Vagina (tissue), 2 donors: Measurements from ENCODE around the gene KRTAP10-7. TPM values are rescaled to one million over a fixed set of nuclear protein-coding genes. Genes with fewer than 3 reads are reported as not detected.
A peak's percentile ranks its signal among the peaks of the same experiment; 100 is the strongest.

Experiments
- DNase-seq, 2 donors: peaks; one replicate each; pipeline ENCODE4 v3.0.0-alpha.2; 2017; ENCODE audit errors: extremely low spot score in 2 of 2
- H3K27ac ChIP-seq: fragments of 200-600 bp; sonication (generic); one replicate; pipeline ENCODE4 v1.5.1; 2019
- H3K27me3 ChIP-seq: fragments of 200-600 bp; sonication (generic); one replicate; pipeline ENCODE4 v1.5.1; 2019
- H3K36me3 ChIP-seq, 2 donors: fragments of 200-600 bp; sonication (generic); one replicate each; pipeline ENCODE4 v1.5.1; 2017 to 2019
- H3K4me1 ChIP-seq: fragments of 200-600 bp; sonication (generic); one replicate; pipeline ENCODE4 v1.5.1; 2019
- H3K4me3 ChIP-seq, 2 donors: fragments of 200-600 bp; sonication (generic); 1 replicate in 1 of 2; 2 replicates in 1 of 2; pipeline ENCODE4 v1.5.1; 2016 to 2019
- H3K9me3 ChIP-seq: fragments of 200-600 bp; sonication (generic); one replicate; pipeline ENCODE4 v1.5.1; 2019
- POLR2A ChIP-seq, 2 donors: fragments of 450-650 bp; IDR thresholded peaks; one replicate each; pipeline ENCODE4 v1.6.1; 2017; ENCODE audit warnings: antibody characterized with exemption in 2 of 2, mild to moderate bottlenecking in 2 of 2, moderate library complexity in 2 of 2
- POLR2AphosphoS5 ChIP-seq, 2 donors: sonication (generic); formaldehyde crosslinking; IDR thresholded peaks; one replicate each; pipeline ENCODE4 v1.9.0; 2017; ENCODE audit warnings: antibody characterized with exemption in 2 of 2, mild to moderate bottlenecking in 2 of 2, low read depth in 1 of 2; ENCODE audit not compliant: insufficient read depth in 1 of 2
- intact Hi-C: fragments of 100-400 bp; cut with DNase I; formaldehyde crosslinking; loops from one replicate; pipeline ENCODE4 v1.15.1; 2023
- total RNA-seq: library from RNA; depleted of rRNA; stranded (reverse); fragments of >200 nt; gene quantifications from one replicate; pipeline ENCODE4 v1.2.3, GENCODE V29; 2016
- TF ChIP-seq, protein P1 (sequence below), 3 experiments: fragments of 450-650 bp in 2 of 3; fragments of 200-600 bp in 1 of 3; sonication (generic) in 1 of 3; IDR thresholded peaks; one replicate each; pipeline ENCODE4 v1.5.1; 2017 to 2019; ENCODE audit warnings: antibody characterized with exemption in 3 of 3, mild to moderate bottlenecking in 2 of 3, moderate library complexity in 2 of 3

Gene KRTAP10-7
- total RNA-seq, 1 donor from 2014 or later, result not detected

DNA sequence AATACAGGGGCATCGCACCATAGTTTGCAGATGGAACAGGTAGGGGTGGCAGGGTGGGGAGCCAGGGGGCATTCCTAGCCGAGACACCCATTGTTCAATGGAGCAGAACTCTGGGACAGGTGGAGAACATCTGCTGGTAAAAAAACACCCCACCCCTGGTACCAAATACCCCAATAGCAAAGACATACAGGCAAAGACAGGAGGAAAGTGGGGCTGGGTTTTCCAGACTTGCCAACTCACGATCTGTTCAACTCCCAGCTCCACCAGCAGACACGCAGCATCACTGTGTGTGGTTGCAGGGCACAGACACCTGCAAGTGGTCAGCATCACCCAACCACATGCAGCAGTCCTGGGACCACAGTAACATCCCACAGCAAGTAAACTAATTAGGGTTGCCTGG lies 11.2 kb downstream of the KRTAP10-7 start:
- intact Hi-C loops, result no loop called here
- Histone ChIP-seq H3K27ac (no peak overlapping the region), H3K4me3 (no peak overlapping the region), H3K9me3 (peaks cover 5% of the 10 kb centered on the region), H3K4me1 (no peaks in the 10 kb centered on the region), H3K36me3 (no peaks in the 10 kb centered on the region), H3K27me3 (no peaks in the 10 kb centered on the region)
- TF ChIP-seq, protein P1, sequence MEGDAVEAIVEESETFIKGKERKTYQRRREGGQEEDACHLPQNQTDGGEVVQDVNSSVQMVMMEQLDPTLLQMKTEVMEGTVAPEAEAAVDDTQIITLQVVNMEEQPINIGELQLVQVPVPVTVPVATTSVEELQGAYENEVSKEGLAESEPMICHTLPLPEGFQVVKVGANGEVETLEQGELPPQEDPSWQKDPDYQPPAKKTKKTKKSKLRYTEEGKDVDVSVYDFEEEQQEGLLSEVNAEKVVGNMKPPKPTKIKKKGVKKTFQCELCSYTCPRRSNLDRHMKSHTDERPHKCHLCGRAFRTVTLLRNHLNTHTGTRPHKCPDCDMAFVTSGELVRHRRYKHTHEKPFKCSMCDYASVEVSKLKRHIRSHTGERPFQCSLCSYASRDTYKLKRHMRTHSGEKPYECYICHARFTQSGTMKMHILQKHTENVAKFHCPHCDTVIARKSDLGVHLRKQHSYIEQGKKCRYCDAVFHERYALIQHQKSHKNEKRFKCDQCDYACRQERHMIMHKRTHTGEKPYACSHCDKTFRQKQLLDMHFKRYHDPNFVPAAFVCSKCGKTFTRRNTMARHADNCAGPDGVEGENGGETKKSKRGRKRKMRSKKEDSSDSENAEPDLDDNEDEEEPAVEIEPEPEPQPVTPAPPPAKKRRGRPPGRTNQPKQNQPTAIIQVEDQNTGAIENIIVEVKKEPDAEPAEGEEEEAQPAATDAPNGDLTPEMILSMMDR (IDR thresholded peaks at IDR 0.05), result no peak
- no peak for TF ChIP-seq POLR2A (IDR thresholded peaks at IDR 0.05)
- TF ChIP-seq POLR2AphosphoS5 (IDR thresholded peaks at IDR 0.05; ENCODE audit: insufficient read depth in 1 of 2, low read depth in 1 of 2), result no peak
- peak in 1 of 2 donors; percentile 58 for DNase-seq

DNA sequence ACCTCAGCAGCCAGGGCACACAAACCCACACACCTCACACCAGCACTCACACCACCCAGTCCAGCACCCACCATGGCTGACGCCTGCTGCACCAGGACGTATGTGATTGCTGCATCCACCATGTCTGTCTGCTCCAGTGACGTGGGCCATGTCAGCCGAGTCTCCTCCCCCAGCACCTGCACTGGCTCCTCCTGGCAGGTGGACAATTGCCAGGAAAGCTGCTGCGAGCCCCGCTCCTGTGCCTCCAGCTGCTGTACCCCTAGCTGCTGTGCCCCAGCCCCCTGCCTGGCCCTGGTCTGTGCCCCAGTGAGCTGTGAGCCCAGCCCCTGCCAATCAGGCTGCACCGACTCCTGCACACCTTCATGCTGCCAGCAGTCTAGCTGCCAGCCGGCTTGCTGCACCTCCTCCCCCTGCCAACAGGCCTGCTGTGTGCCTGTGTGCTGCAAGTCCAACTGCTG lies 11.7 kb downstream of the KRTAP10-7 start, which contains the start of gene KRTAP10-8:
TSS of gene KRTAP10-8 (plus strand) at position 51 of the 458 bp plus-strand sequence. CDS start at position 73, 22 bp downstream.
- intact Hi-C loops, result no loop called here
- no peaks in the 10 kb centered on the region for H3K36me3 ChIP-seq
- H3K27me3 ChIP-seq, result no peaks in the 10 kb centered on the region
- TF ChIP-seq POLR2A (IDR thresholded peaks at IDR 0.05) (no peak), POLR2AphosphoS5 (IDR thresholded peaks at IDR 0.05; ENCODE audit: insufficient read depth in 1 of 2, low read depth in 1 of 2) (no peak)
- TF ChIP-seq, protein P1 (IDR thresholded peaks at IDR 0.05), result no peak
- H3K4me1 ChIP-seq, result no peaks in the 10 kb centered on the region
- H3K4me3 ChIP-seq, result no peak within 1 kb of the TSS
- DNase-seq, result peak in 1 of 2 donors; percentile 74
- peaks cover 5% of the 10 kb centered on the region for H3K9me3 ChIP-seq
- H3K27ac ChIP-seq, result no peak within 1 kb of the TSS

DNA sequence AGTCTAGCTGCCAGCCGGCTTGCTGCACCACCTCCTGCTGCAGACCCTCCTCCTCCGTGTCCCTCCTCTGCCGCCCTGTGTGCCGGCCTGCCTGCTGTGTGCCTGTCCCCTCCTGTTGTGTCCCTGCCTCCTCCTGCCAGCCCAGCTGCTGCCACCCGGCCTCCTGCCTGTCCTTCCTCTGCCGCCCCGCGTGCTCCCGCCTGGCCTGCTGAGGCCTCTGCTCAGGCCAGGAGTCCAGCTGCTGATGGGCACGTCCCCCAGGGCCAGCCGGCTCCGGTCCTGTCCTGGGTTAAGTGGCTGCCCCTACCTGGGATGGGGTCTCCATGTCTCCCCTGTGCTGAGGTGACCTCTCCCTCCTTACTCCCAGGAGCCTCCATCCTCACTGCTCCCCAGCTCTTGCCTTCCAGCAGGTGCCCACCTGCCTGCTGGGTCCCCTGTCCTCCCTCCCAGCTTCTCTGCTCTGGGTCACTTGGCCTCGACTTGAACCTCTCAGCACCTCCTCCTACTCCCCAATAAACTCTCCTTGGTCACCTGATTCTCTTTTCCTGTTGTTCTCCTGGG lies 12.4 kb downstream of the KRTAP10-7 start:
- Histone ChIP-seq H3K27ac (no peak overlapping the region), H3K36me3 (no peaks in the 10 kb centered on the region), H3K4me1 (no peaks in the 10 kb centered on the region), H3K4me3 (no peak overlapping the region), H3K27me3 (no peaks in the 10 kb centered on the region), H3K9me3 (peaks cover 5% of the 10 kb centered on the region)
- no peak for TF ChIP-seq POLR2A (IDR thresholded peaks at IDR 0.05)
- no peak for TF ChIP-seq POLR2AphosphoS5 (IDR thresholded peaks at IDR 0.05; ENCODE audit: insufficient read depth in 1 of 2, low read depth in 1 of 2)
- TF ChIP-seq, protein P1 (IDR thresholded peaks at IDR 0.05), result no peak
- intact Hi-C loops, result no loop called here
- peak in 1 of 2 donors; percentile 94 for DNase-seq

DNA sequence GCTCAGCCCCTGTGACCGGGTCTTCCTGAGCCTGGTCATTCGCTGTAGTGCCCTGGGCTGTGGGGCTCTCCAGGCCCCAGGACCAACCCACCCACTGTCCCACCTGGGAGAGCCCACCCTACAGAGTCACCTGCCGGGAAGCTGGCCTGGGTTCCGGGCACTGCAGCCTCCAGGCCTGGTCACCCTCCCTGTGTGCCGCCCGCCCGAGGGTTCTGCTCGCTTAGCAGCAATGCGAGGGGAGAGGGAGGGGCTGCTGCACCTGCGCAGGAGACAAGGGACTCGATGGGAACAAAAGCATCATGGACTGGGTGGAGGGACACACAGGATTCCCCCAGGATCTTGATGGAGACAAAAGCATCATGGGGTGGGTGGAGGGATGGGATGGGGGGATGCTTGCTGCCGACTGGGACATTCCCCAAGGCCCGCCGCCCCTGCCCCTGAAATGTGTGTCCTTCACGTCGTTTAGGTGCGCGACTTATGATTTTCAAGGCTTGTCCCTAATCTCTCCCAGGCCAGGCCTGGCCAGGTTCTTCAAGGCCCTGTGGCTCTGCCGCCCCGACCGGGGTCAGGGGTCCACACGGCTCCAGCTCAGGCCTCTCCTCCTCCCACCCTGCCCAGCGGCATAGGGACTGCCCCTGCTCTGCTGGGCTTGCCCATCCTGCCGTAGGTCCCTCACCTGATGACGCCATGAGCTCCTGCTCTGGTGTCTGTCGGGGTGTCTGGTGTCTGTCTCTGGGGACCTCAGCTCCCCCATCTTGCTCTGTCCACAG lies 13.2 kb downstream of the KRTAP10-7 start:
- no peak overlapping the region for H3K4me3 ChIP-seq
- H3K27ac ChIP-seq, result no peak overlapping the region
- no peaks in the 10 kb centered on the region for H3K27me3 ChIP-seq
- no peaks in the 10 kb centered on the region for H3K36me3 ChIP-seq
- DNase-seq, result peak in 1 of 2 donors; percentile 74
- intact Hi-C loops, result no loop called here
- no peaks in the 10 kb centered on the region for H3K4me1 ChIP-seq
- no peak for TF ChIP-seq POLR2A (IDR thresholded peaks at IDR 0.05)
- no peak for TF ChIP-seq POLR2AphosphoS5 (IDR thresholded peaks at IDR 0.05; ENCODE audit: insufficient read depth in 1 of 2, low read depth in 1 of 2)
- peaks cover 5% of the 10 kb centered on the region for H3K9me3 ChIP-seq

DNA sequence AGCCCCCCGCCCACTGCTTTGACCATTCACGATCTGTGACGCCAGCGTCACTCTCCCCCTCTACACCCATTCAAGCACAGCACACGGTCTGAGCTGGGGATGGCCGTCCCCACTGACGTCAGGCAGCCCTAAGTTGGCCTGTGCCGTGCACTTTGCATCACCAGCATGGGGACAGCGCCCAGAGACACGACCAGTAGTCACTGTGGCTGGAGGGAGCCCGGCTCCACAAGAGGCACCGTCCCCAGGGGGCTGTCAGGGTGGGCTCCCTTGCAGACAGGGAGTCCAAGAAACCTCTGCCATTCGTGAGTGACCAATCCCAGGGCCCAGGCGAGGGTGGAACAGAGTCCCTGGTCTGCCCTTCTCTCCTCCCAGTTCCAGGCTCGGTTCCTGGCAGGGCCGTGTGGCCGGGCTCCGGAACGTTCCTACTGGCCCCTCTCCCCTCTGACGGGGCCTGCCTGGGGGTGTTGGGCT lies 13.8 kb downstream of the KRTAP10-7 start:
- DNase-seq, result peak; percentile 40 to 81
- intact Hi-C loops, result no loop called here
- H3K36me3 ChIP-seq, result no peaks in the 10 kb centered on the region
- no peaks in the 10 kb centered on the region for H3K27me3 ChIP-seq
- no peaks in the 10 kb centered on the region for H3K4me1 ChIP-seq
- no peak overlapping the region for H3K4me3 ChIP-seq
- TF ChIP-seq POLR2AphosphoS5 (IDR thresholded peaks at IDR 0.05; ENCODE audit: insufficient read depth in 1 of 2, low read depth in 1 of 2) (no peak), POLR2A (IDR thresholded peaks at IDR 0.05) (no peak)
- TF ChIP-seq, protein P1 (IDR thresholded peaks at IDR 0.05), result no peak
- H3K9me3 ChIP-seq, result peaks cover 5% of the 10 kb centered on the region
- no peak overlapping the region for H3K27ac ChIP-seq
